Keratinocyte (primary cell): ENCODE measurements around the gene CLDN2.

ENCODE experiments used
- EZH2 ChIP-seq: IDR thresholded peaks from one replicate; pipeline ENCODE4 v1.6.1; 2012; ENCODE audit warnings: inconsistent platforms, mild to moderate bottlenecking, low read length, moderate library complexity
- TF ChIP-seq, protein P1 (sequence below), 3 experiments: IDR thresholded peaks in 1 of 3; conservative IDR thresholded peaks in 1 of 3; optimal IDR thresholded peaks in 1 of 3; 2 replicates in 2 of 3; 3 replicates in 1 of 3; pipeline versions ENCODE3 to v1.5.1; 2011; ENCODE audit warnings: low read length in 3 of 3, mild to moderate bottlenecking in 3 of 3, moderate library complexity in 2 of 3, control low read depth in 1 of 3, inconsistent platforms in 1 of 3; ENCODE audit not compliant: insufficient read depth in 2 of 3; ENCODE audit errors: extremely low read depth in 1 of 3

DNA sequence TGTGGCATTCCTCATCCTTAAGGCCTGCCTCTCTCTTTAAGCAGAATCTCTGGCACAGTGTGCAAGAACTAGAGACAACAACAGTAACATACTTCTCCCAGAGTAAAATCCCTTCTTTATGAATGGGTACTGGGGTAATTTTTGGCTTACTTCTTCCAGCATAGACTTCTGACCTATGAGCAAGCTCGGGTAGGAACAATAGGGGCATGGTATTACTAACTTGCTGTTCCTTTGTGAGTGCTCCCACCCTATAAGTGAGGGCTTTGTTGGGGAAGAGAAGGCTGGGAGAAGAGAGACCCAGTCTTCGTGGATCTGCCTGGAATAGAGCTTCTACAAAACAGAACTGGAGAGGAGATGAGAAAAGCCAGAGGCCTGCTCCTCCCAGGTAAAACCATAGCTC is 30.2 kb downstream of the CLDN2 start:
- TF ChIP-seq, protein P1, sequence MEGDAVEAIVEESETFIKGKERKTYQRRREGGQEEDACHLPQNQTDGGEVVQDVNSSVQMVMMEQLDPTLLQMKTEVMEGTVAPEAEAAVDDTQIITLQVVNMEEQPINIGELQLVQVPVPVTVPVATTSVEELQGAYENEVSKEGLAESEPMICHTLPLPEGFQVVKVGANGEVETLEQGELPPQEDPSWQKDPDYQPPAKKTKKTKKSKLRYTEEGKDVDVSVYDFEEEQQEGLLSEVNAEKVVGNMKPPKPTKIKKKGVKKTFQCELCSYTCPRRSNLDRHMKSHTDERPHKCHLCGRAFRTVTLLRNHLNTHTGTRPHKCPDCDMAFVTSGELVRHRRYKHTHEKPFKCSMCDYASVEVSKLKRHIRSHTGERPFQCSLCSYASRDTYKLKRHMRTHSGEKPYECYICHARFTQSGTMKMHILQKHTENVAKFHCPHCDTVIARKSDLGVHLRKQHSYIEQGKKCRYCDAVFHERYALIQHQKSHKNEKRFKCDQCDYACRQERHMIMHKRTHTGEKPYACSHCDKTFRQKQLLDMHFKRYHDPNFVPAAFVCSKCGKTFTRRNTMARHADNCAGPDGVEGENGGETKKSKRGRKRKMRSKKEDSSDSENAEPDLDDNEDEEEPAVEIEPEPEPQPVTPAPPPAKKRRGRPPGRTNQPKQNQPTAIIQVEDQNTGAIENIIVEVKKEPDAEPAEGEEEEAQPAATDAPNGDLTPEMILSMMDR (optimal IDR thresholded peaks at IDR 0.05 in 1 of 3, IDR thresholded peaks at IDR 0.05 in 1 of 3, conservative IDR thresholded peaks at IDR 0.05 in 1 of 3; ENCODE audit: extremely low read depth in 1 of 3, insufficient read depth in 2 of 3, low read length in 3 of 3): no peak
- TF ChIP-seq EZH2: no peak
